ENCODE measurements around the gene KIF2C.
"Not testable (repeated sequence)": the region's sequence is repeated elsewhere in the genome, so short reads cannot be mapped to it uniquely, and the experiment has no call there.

The KIF2C gene

GRCh38 chr1:44798481-44799365 lies 59.1 kb downstream of the KIF2C start:
- DNase-seq, result no peak

GRCh38 chr1:44799770-44800584 lies 60.3 kb downstream of the KIF2C start, which contains the start of gene PLK3:
Gene PLK3 (plus strand): TSS chr1:44800377. CDS start chr1:44800464, 87 bp downstream.
- DNase-seq, result peak; percentile 80 to 100 (median 98)

GRCh38 chr1:44801491-44802305 lies 62.1 kb downstream of the KIF2C start:
- no peak for DNase-seq

GRCh38 chr1:44802306-44803061 lies 62.8 kb downstream of the KIF2C start:
- DNase-seq, result peak in 7 of 14 donors; percentile 10 to 66 (median 46)

GRCh38 chr1:44803062-44803311 lies 63.4 kb downstream of the KIF2C start:
- DNase-seq, result no peak

GRCh38 chr1:44803312-44804095 lies 63.9 kb downstream of the KIF2C start:
- DNase-seq, result peak in 1 of 14 donors; percentile 23

GRCh38 chr1:44805311-44806024 lies 65.8 kb downstream of the KIF2C start:
- no peak for DNase-seq

GRCh38 chr1:44806025-44806703 lies 66.5 kb downstream of the KIF2C start:
- DNase-seq, result no peak

- no peak for DNase-seq
Observed at GRCh38 chr1:44806704-44807363, 67.2 kb downstream of the KIF2C start, which contains the start of gene DYNLT4. Gene DYNLT4 (minus strand): TSS chr1:44807351. CDS start chr1:44806668, 683 bp downstream.

GRCh38 chr1:44807364-44808062 lies 67.9 kb downstream of the KIF2C start:
- peak in 11 of 14 donors; percentile 60 to 93 (median 80) for DNase-seq

- DNase-seq, result peak in 9 of 14 donors; percentile 43 to 74 (median 68)
Observed at GRCh38 chr1:44808063-44808937, 68.7 kb downstream of the KIF2C start, which contains the start of gene BTBD19. Gene BTBD19 (plus strand): TSS chr1:44808523. CDS start chr1:44808821, 298 bp downstream.

- DNase-seq, result peak in 7 of 14 donors; percentile 41 to 76 (median 51)
Observed at GRCh38 chr1:44808938-44809917, 69.6 kb downstream of the KIF2C start.

GRCh38 chr1:44810101-44810761 lies 70.6 kb downstream of the KIF2C start:
- peak in 10 of 14 donors; percentile 14 to 84 (median 56) for DNase-seq

GRCh38 chr1:44810762-44811105 lies 71.1 kb downstream of the KIF2C start:
- not testable (repeated sequence) for DNase-seq

- DNase-seq, result no peak
Observed at GRCh38 chr1:44811234-44811633, 71.6 kb downstream of the KIF2C start.

Data from C1 segment of cervical spinal cord (tissue), 14 donors.